ENCODE data around the gene CLDN12.

- TF ChIP-seq SP1 (IDR thresholded peaks at IDR 0.05) (no peak), ELF4 (IDR thresholded peaks at IDR 0.05) (no peak), FOXK2 (IDR thresholded peaks at IDR 0.05) (no peak), NFRKB (IDR thresholded peaks at IDR 0.05) (no peak), ARNT (IDR thresholded peaks at IDR 0.05) (no peak), ZNF384 (IDR thresholded peaks at IDR 0.05) (no peak), BHLHE40 (IDR thresholded peaks at IDR 0.05; ENCODE audit: borderline replicate concordance) (no peak), FOXA1 (IDR thresholded peaks at IDR 0.05) (no peak), FOXM1 (IDR thresholded peaks at IDR 0.05; ENCODE audit: borderline replicate concordance) (no peak), CTBP1 (IDR thresholded peaks at IDR 0.05; ENCODE audit: borderline replicate concordance) (no peak)
These were observed 12.3 kb upstream of the CLDN12 start for GRCh38 chr7:90390926-90391325.
